ENCODE results near the gene TGM3. TPM values are rescaled to one million over a fixed set of nuclear protein-coding genes. Genes with fewer than 3 reads are reported as not detected.

TGM3 gene
- total and polyA plus RNA-seq, 12 donors: 0.13 to 1.7 (median 0.37) TPM; not detected in 6

GRCh38 chr20:2259731-2260130, 36.1 kb upstream of the TGM3 start:
- WGBS, 4 donors: 68 to 79% (median 74%) methylated on average over 5 to 6 of the region's 6 CpGs
- intact Hi-C loops (cut with DNase I): no loop called here

GRCh38 chr20:2260250-2260649, 35.6 kb upstream of the TGM3 start:
- 82 to 94% (median 87%) methylated on average over 9 of the region's 9 CpGs for WGBS, 4 donors

More at GRCh38 chr20:2259731-2260130, 36.1 kb upstream of the TGM3 start:
- H3K27ac ChIP-seq: no peak overlapping the region
- no peaks in the 10 kb centered on the region for H3K9me3 ChIP-seq (replicated peaks in 1 of 3)
- no peak for TF ChIP-seq CTCF (IDR thresholded peaks at IDR 0.05)
- TF ChIP-seq POLR2A (IDR thresholded peaks at IDR 0.05): no peak
- no peaks in the 10 kb centered on the region for H3K36me3 ChIP-seq (replicated peaks in 1 of 2)
- no peaks in the 10 kb centered on the region for H3K27me3 ChIP-seq
- no peak overlapping the region for H3K4me3 ChIP-seq
- no peaks in the 10 kb centered on the region for H3K4me1 ChIP-seq (replicated peaks in 1 of 2)
- DNase-seq: no peak

GRCh38 chr20:2261046-2261485, 34.7 kb upstream of the TGM3 start:
- Histone ChIP-seq H3K4me1 (replicated peaks in 1 of 2) (no peaks in the 10 kb centered on the region), H3K9me3 (replicated peaks in 1 of 3) (no peaks in the 10 kb centered on the region), H3K27ac (no peak overlapping the region), H3K4me3 (no peak overlapping the region), H3K36me3 (replicated peaks in 1 of 2) (no peaks in the 10 kb centered on the region), H3K27me3 (no peaks in the 10 kb centered on the region)
- intact Hi-C loops (cut with DNase I): no loop called here
- DNase-seq: peak in 3 of 7 donors; percentile 7 to 27 (median 17)
- 53 to 83% (median 68%) methylated on average over 6 to 8 of the region's 8 CpGs for WGBS, 4 donors
- TF ChIP-seq POLR2A (IDR thresholded peaks at IDR 0.05) (no peak), CTCF (IDR thresholded peaks at IDR 0.05) (no peak)

More at GRCh38 chr20:2260250-2260649, 35.6 kb upstream of the TGM3 start:
- Histone ChIP-seq H3K4me3 (no peak overlapping the region), H3K9me3 (replicated peaks in 1 of 3) (no peaks in the 10 kb centered on the region), H3K36me3 (replicated peaks in 1 of 2) (no peaks in the 10 kb centered on the region), H3K27ac (no peak overlapping the region), H3K27me3 (no peaks in the 10 kb centered on the region), H3K4me1 (replicated peaks in 1 of 2) (no peaks in the 10 kb centered on the region)
- no peak for DNase-seq
- intact Hi-C loops (cut with DNase I): no loop called here
- TF ChIP-seq POLR2A (IDR thresholded peaks at IDR 0.05) (no peak), CTCF (IDR thresholded peaks at IDR 0.05) (no peak)

GRCh38 chr20:2261629-2262028, 34.2 kb upstream of the TGM3 start:
- no peaks in the 10 kb centered on the region for H3K4me1 ChIP-seq (replicated peaks in 1 of 2)
- intact Hi-C loops (cut with DNase I): no loop called here
- H3K27me3 ChIP-seq: no peaks in the 10 kb centered on the region
- H3K4me3 ChIP-seq: no peak overlapping the region
- no peak overlapping the region for H3K27ac ChIP-seq
- 82 to 95% (median 89%) methylated on average over 4 of the region's 4 CpGs for WGBS, 4 donors
- no peaks in the 10 kb centered on the region for H3K9me3 ChIP-seq (replicated peaks in 1 of 3)
- no peaks in the 10 kb centered on the region for H3K36me3 ChIP-seq (replicated peaks in 1 of 2)
- TF ChIP-seq CTCF (IDR thresholded peaks at IDR 0.05): no peak
- TF ChIP-seq POLR2A (IDR thresholded peaks at IDR 0.05): no peak
- DNase-seq: no peak
